Measurements from ENCODE around the gene WWP2.

DNA sequence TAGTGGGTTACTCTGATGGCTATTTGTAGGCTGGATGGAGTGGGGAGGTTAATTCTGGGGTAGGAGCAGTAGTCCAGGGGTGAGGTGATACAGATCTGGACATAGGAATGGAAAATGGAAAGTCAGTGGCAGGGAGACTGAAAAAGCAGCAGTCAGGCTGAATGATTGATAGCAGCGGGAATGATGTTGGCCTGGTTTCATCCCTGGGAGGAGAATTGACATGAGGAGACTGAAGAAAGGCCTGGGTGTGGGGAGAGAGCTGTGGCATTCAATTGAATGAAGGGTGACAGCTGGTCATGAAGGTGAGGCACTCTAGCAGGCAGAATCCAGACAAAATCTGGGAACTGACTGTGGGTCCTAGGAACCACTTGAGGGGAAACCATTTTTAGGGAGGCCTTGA is 154.3 kb downstream of the WWP2 start:
- TF ChIP-seq CTCF (IDR thresholded peaks at IDR 0.05), result no peak
- TF ChIP-seq POLR2A (IDR thresholded peaks at IDR 0.05), result no peak
